ENCODE results near the gene RRP1.

GRCh38 chr21:43772425-43772821, 17.0 kb upstream of the RRP1 start:
- TF ChIP-seq POLR2A (IDR thresholded peaks at IDR 0.05; ENCODE audit: low read depth, low read length): no peak
- TF ChIP-seq POLR2AphosphoS5 (IDR thresholded peaks at IDR 0.05; ENCODE audit: low read depth, low read length): no peak
